ENCODE data around the gene PTPRF.

PTPRF gene

DNA sequence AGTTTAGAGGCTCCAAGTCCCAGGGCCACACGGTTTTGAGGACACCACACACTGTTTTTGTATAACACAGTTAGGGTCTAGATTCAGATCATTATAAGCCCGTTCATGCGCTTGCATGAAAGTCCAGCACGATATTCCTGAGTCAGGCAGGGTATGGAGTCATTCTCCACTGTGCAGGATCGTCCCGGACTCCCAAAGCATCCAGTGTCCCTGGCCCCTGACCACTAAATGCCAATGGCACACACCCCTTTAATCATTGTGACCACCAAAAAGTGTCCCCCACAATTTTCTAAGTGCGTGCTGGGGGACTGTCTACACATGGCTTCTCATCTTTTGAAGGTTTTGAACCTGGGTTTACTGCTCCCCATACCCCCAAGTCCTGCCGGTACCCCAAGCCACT is 27.1 kb upstream of the PTPRF start:
- Histone ChIP-seq H3K4me3 (ENCODE audit: low read depth in 1 of 2, low read length in 2 of 2) (no peak overlapping the region), H3K4me2 (ENCODE audit: insufficient read depth, low read length) (no peak overlapping the region)
- no peak for TF ChIP-seq EZH2 (IDR thresholded peaks at IDR 0.05; ENCODE audit: borderline replicate concordance, low read depth, low read length, severe bottlenecking)
- TF ChIP-seq, protein P1, sequence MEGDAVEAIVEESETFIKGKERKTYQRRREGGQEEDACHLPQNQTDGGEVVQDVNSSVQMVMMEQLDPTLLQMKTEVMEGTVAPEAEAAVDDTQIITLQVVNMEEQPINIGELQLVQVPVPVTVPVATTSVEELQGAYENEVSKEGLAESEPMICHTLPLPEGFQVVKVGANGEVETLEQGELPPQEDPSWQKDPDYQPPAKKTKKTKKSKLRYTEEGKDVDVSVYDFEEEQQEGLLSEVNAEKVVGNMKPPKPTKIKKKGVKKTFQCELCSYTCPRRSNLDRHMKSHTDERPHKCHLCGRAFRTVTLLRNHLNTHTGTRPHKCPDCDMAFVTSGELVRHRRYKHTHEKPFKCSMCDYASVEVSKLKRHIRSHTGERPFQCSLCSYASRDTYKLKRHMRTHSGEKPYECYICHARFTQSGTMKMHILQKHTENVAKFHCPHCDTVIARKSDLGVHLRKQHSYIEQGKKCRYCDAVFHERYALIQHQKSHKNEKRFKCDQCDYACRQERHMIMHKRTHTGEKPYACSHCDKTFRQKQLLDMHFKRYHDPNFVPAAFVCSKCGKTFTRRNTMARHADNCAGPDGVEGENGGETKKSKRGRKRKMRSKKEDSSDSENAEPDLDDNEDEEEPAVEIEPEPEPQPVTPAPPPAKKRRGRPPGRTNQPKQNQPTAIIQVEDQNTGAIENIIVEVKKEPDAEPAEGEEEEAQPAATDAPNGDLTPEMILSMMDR (IDR thresholded peaks at IDR 0.05; ENCODE audit: borderline replicate concordance, extremely low read depth, low read length, poor library complexity, severe bottlenecking) = no peak

DNA sequence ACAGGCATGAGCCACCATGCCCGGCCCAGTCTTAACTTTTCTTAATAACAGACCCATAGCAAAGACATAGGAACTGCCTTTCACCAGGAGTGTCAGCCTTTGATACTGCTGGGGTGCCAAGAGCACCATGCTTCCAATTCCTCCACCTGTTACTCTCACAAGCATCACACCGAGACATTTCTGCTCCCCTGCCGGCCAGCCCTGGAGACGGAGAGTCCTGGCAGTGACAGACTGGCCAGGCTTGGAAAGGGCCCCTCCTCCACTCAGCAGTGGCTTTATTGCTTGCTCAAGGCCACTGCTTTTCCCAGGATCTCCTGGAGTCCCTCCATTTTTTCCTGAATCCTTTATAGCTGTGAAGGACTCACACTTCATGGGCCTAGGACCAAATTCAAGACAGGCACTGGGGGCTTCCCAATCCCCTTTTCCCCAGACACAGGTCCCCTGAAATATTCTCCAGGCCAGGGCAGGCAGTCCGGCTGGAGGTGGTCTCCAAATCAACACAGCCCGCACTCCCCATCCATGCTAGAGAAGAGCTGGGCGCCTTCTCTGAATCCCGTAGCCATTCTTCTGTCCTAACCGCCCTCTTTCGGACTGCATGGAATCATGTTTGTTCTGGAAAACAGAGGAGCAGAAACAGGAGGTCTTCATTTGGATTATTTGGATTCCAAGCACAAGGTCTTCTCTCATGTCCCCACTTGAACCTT is 25.5 kb upstream of the PTPRF start:
- no peaks in the 10 kb centered on the region for H3K27me3 ChIP-seq (ENCODE audit: insufficient read depth, low read length, poor library complexity)
- H3K27ac ChIP-seq (ENCODE audit: low read length) = no peak overlapping the region
- TF ChIP-seq, protein P1 (IDR thresholded peaks at IDR 0.05; ENCODE audit: borderline replicate concordance, extremely low read depth, low read length, poor library complexity, severe bottlenecking) = no peak
- TF ChIP-seq EZH2 (IDR thresholded peaks at IDR 0.05; ENCODE audit: borderline replicate concordance, low read depth, low read length, severe bottlenecking) = no peak
- H4K20me1 ChIP-seq (ENCODE audit: insufficient read depth, low read length) = no peaks in the 10 kb centered on the region
- no peak for DNase-seq
- no peak overlapping the region for H2AFZ ChIP-seq (ENCODE audit: low read depth, low read length)
- ATAC-seq (ENCODE audit: insufficient read depth, low read depth) = no peak
- no peak overlapping the region for H3K4me3 ChIP-seq (ENCODE audit: low read depth in 1 of 2, low read length in 2 of 2)
- H3K36me3 ChIP-seq (ENCODE audit: insufficient read depth, low read length) = no peaks in the 10 kb centered on the region
- no peaks in the 10 kb centered on the region for H3K79me2 ChIP-seq (ENCODE audit: insufficient read depth, low read length)
- no peaks in the 10 kb centered on the region for H3K9me3 ChIP-seq (ENCODE audit: insufficient read depth, low read length, severe bottlenecking)
- no peaks in the 10 kb centered on the region for H3K4me1 ChIP-seq (ENCODE audit: insufficient read depth, low read length)
- H3K4me2 ChIP-seq (ENCODE audit: insufficient read depth, low read length) = no peak overlapping the region
- H3K9ac ChIP-seq (ENCODE audit: low read depth, low read length) = no peak overlapping the region

More for the DNA sequence above, 27.1 kb upstream of the PTPRF start:
- H3K27ac ChIP-seq (ENCODE audit: low read length) = no peak overlapping the region
- no peaks in the 10 kb centered on the region for H3K9me3 ChIP-seq (ENCODE audit: insufficient read depth, low read length, severe bottlenecking)
- no peak overlapping the region for H3K9ac ChIP-seq (ENCODE audit: low read depth, low read length)
- ATAC-seq (ENCODE audit: insufficient read depth, low read depth) (no peak), DNase-seq (no peak)
- no peaks in the 10 kb centered on the region for H3K36me3 ChIP-seq (ENCODE audit: insufficient read depth, low read length)
- no peaks in the 10 kb centered on the region for H3K79me2 ChIP-seq (ENCODE audit: insufficient read depth, low read length)
- no peak overlapping the region for H2AFZ ChIP-seq (ENCODE audit: low read depth, low read length)
- no peaks in the 10 kb centered on the region for H3K4me1 ChIP-seq (ENCODE audit: insufficient read depth, low read length)
- no peaks in the 10 kb centered on the region for H3K27me3 ChIP-seq (ENCODE audit: insufficient read depth, low read length, poor library complexity)
- no peaks in the 10 kb centered on the region for H4K20me1 ChIP-seq (ENCODE audit: insufficient read depth, low read length)

DNA sequence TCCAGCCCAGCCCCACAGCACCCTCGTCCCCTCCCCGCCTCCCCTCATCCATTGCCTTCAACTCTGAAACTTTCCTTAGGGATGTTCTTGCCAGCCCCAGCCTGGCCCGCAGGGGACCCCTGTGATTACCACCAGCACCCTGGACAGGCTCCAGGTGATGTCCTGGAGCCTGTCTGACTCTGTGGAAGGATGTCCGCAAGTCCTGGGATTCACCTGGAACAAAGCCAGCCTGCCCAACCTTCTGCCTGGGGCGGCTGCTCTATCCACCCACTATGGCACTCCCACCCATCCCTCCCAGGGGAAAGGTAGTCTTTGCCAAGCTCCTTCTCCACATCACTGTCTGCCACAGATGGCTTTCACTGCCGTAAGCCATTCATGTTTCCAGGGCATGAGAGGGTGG is 24.4 kb upstream of the PTPRF start:
- Histone ChIP-seq H3K79me2 (ENCODE audit: insufficient read depth, low read length) (no peaks in the 10 kb centered on the region), H3K9ac (ENCODE audit: low read depth, low read length) (no peak overlapping the region), H3K4me2 (ENCODE audit: insufficient read depth, low read length) (no peak overlapping the region), H3K9me3 (ENCODE audit: insufficient read depth, low read length, severe bottlenecking) (no peaks in the 10 kb centered on the region), H3K27me3 (ENCODE audit: insufficient read depth, low read length, poor library complexity) (no peaks in the 10 kb centered on the region), H3K36me3 (ENCODE audit: insufficient read depth, low read length) (no peaks in the 10 kb centered on the region), H4K20me1 (ENCODE audit: insufficient read depth, low read length) (no peaks in the 10 kb centered on the region), H2AFZ (ENCODE audit: low read depth, low read length) (no peak overlapping the region), H3K27ac (ENCODE audit: low read length) (no peak overlapping the region), H3K4me1 (ENCODE audit: insufficient read depth, low read length) (no peaks in the 10 kb centered on the region), H3K4me3 (ENCODE audit: low read depth in 1 of 2, low read length in 2 of 2) (no peak overlapping the region)
- no peak for DNase-seq
- TF ChIP-seq, protein P1 (IDR thresholded peaks at IDR 0.05; ENCODE audit: borderline replicate concordance, extremely low read depth, low read length, poor library complexity, severe bottlenecking) = no peak
- no peak for TF ChIP-seq EZH2 (IDR thresholded peaks at IDR 0.05; ENCODE audit: borderline replicate concordance, low read depth, low read length, severe bottlenecking)
- ATAC-seq (ENCODE audit: insufficient read depth, low read depth) = no peak
